ES-I3 (cell line): ENCODE results near the gene RINT1.
"Not testable (repeated sequence)": the region's sequence is repeated elsewhere in the genome, so short reads cannot be mapped to it uniquely, and the experiment has no call there.

Experiments used
- H3K36me3 ChIP-seq: 2 replicates; pipeline ENCODE4 v1.6.1; 2013; ENCODE audit warnings: mild to moderate bottlenecking, low read length, control low read depth, moderate library complexity; ENCODE audit not compliant: insufficient read depth
- H3K4me1 ChIP-seq: 2 replicates; pipeline ENCODE4 v1.6.1; 2013; ENCODE audit warnings: mild to moderate bottlenecking, control low read depth, low read length; ENCODE audit not compliant: insufficient read depth
- H3K9ac ChIP-seq: 2 replicates; pipeline ENCODE4 v1.6.1; 2013; ENCODE audit warnings: low read depth, mild to moderate bottlenecking, low read length, moderate library complexity
- H3K9me3 ChIP-seq: 2 replicates; pipeline ENCODE4 v1.6.1; 2013; ENCODE audit warnings: mild to moderate bottlenecking, low read length, moderate library complexity; ENCODE audit not compliant: control insufficient read depth, insufficient read depth

Gene RINT1

GRCh38 chr7:105599080-105599479 lies 67.1 kb downstream of the RINT1 start:
- not testable (repeated sequence) for H3K36me3 ChIP-seq, H3K9ac ChIP-seq, H3K9me3 ChIP-seq
- peaks cover 12% of the 10 kb centered on the region for H3K4me1 ChIP-seq

GRCh38 chr7:105599551-105599950 lies 67.5 kb downstream of the RINT1 start:
- no peaks in the 10 kb centered on the region for H3K9me3 ChIP-seq
- no peak overlapping the region for H3K9ac ChIP-seq
- H3K36me3 ChIP-seq = no peaks in the 10 kb centered on the region
- H3K4me1 ChIP-seq = peaks cover 12% of the 10 kb centered on the region

GRCh38 chr7:105600720-105601550 lies 68.9 kb downstream of the RINT1 start:
- Histone ChIP-seq H3K4me1 (peaks cover 12% of the 10 kb centered on the region), H3K9me3 (no peaks in the 10 kb centered on the region), H3K36me3 (no peaks in the 10 kb centered on the region), H3K9ac (no peak overlapping the region; the same call in 1 of the 2 replicates)

GRCh38 chr7:105602325-105603305 lies 70.6 kb downstream of the RINT1 start:
- Histone ChIP-seq H3K4me1 (peaks cover 7% of the 10 kb centered on the region), H3K9ac (no peak overlapping the region), H3K9me3 (no peaks in the 10 kb centered on the region), H3K36me3 (no peaks in the 10 kb centered on the region)

GRCh38 chr7:105610165-105610930 lies 78.3 kb downstream of the RINT1 start:
- no peak overlapping the region for H3K9ac ChIP-seq
- no peaks in the 10 kb centered on the region for H3K9me3 ChIP-seq
- no peaks in the 10 kb centered on the region; the same call in 1 of the 2 replicates for H3K36me3 ChIP-seq
- no peaks in the 10 kb centered on the region for H3K4me1 ChIP-seq

- H3K9me3 ChIP-seq = no peaks in the 10 kb centered on the region
- H3K4me1 ChIP-seq = no peaks in the 10 kb centered on the region
- H3K9ac ChIP-seq = no peak overlapping the region
- H3K36me3 ChIP-seq = peaks cover 2% of the 10 kb centered on the region; the same call in 1 of the 2 replicates
Measured at GRCh38 chr7:105611856-105612775, 80.1 kb downstream of the RINT1 start.

GRCh38 chr7:105612806-105613205 lies 80.8 kb downstream of the RINT1 start:
- H3K36me3 ChIP-seq = peaks cover 2% of the 10 kb centered on the region; the same call in 1 of the 2 replicates
- H3K9me3 ChIP-seq = no peaks in the 10 kb centered on the region
- no peaks in the 10 kb centered on the region for H3K4me1 ChIP-seq
- H3K9ac ChIP-seq = no peak overlapping the region

GRCh38 chr7:105613611-105614330 lies 81.8 kb downstream of the RINT1 start:
- Histone ChIP-seq H3K9me3 (no peaks in the 10 kb centered on the region), H3K4me1 (no peaks in the 10 kb centered on the region), H3K36me3 (peaks cover 2% of the 10 kb centered on the region; the same call in 1 of the 2 replicates), H3K9ac (no peak overlapping the region)

GRCh38 chr7:105614341-105614840 lies 82.4 kb downstream of the RINT1 start:
- no peaks in the 10 kb centered on the region for H3K9me3 ChIP-seq
- no peak overlapping the region for H3K9ac ChIP-seq
- no peaks in the 10 kb centered on the region for H3K4me1 ChIP-seq
- H3K36me3 ChIP-seq = peaks cover 2% of the 10 kb centered on the region; the same call in 1 of the 2 replicates
